ENCODE results near the gene SPINK1.

The SPINK1 gene

GRCh38 chr5:147819261-147819770 is 12.2 kb downstream of the SPINK1 start:
- TF ChIP-seq CTCF (IDR thresholded peaks at IDR 0.05; ENCODE audit: insufficient read depth, low read depth, low read length, missing control alignments), result no peak
- DNase-seq (ENCODE audit: low read depth), result no peak
- no peak overlapping the region for H3K4me3 ChIP-seq (ENCODE audit: low read depth, low read length)

DNA sequence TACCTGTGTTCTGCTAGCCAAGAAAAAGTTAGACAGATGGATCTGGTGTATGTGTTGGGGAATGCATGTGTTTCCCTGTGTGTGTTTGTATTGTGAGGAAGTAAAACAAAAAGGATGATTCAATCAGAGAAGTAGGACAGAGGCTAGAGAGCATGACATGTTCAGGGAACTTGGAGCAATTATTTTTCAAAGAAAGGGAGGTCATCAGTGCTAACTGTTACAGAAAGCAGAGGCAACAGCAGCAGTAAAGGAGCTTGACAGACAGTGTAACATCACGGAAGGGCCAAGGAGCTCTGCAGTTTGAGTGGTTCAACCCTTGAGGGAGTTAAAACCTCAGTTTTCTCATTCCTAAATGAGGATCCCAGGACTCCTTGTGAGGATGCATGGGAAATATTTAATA is 13.2 kb downstream of the SPINK1 start:
- TF ChIP-seq CTCF (IDR thresholded peaks at IDR 0.05; ENCODE audit: insufficient read depth, low read depth, low read length, missing control alignments), result no peak
- no peak overlapping the region for H3K4me3 ChIP-seq (ENCODE audit: low read depth, low read length)
- no peak for DNase-seq (ENCODE audit: low read depth)

- H3K4me3 ChIP-seq (ENCODE audit: low read depth, low read length), result no peak overlapping the region
- no peak for TF ChIP-seq CTCF (IDR thresholded peaks at IDR 0.05; ENCODE audit: insufficient read depth, low read depth, low read length, missing control alignments)
- DNase-seq (ENCODE audit: low read depth), result no peak
Observed at GRCh38 chr5:147813696-147814095, 17.8 kb downstream of the SPINK1 start.

DNA sequence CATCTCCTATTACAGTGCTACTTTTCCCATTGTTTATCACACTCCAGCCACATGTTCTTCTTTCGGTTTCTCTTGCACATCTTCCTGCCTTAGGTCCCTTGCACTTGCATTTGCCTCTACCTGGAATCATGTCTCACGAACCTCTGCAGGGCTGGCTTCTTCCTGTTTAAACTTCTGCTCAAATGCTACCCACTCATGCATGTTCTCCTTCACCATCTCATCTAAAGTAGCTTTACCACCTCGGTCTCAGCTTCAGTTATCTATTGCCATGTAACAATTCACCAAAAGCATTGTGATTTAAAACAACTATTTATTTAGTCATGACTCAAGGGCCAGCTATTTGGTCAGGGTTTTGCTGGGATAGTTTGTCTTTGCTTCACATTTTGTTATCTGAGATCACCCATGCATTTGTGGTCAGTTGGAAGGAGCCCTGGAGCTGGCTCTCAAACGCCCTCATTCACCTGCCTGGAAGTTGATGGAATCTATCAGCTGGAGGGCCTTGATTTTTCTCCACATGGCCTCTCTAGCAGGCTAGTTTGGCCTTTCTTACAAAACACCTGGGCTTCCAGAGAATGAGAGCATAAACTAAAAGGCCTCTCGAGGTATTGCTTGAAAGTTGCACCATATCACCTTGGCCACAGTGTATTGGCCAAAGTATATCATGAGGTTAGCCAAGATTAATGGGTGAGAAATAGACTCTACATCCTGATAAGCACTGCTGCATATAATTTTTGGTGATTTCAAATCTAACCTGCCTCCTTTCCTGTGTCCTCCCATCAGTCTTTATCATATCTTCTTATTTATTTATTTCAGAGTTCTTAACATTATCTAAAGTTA is 21.4 kb downstream of the SPINK1 start:
- no peak for DNase-seq (ENCODE audit: low read depth)
- no peak for TF ChIP-seq CTCF (IDR thresholded peaks at IDR 0.05; ENCODE audit: insufficient read depth, low read depth, low read length, missing control alignments)
- H3K4me3 ChIP-seq (ENCODE audit: low read depth, low read length), result no peak overlapping the region

DNA sequence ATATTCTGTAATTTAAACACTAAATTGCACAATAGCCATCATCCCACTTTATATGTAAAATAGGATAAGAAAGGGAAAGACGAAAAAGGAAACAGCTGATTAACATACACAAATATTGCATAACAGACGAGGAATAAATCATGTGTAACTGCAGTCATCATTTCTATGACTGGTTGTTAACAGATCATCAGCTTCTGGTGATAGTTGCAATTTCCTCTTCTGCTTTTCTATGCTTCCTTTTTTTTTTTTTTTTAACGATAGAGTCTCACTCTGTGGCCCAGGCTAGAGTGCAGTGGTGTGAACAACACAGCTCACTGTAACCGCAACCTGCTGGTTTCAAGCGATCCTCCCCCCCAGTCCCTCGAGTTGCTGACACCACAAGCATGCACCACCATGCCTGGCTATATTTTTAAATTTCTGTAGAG is 26.4 kb downstream of the SPINK1 start:
- DNase-seq (ENCODE audit: low read depth), result peak; percentile 41
- H3K4me3 ChIP-seq (ENCODE audit: low read depth, low read length), result no peak overlapping the region
- TF ChIP-seq CTCF (IDR thresholded peaks at IDR 0.05; ENCODE audit: insufficient read depth, low read depth, low read length, missing control alignments), result no peak

DNA sequence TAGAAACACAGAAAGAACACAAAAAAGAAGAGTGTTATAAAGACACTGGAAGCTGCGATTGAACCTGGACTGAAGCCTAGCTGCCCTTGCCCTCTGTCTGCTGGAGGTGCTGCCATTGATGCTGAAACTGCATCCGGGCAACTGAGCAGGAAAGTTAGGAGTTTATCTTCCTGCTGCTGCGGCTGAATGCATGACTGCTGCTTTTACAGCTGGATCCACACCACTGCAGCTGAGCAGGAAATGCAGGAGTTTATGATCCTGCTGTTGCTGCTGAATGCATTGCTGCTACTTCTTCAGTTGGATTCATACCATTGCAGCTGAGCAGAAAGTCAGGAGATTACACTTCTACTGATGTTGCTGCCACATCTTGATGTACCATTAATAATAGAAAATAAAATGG is 27.1 kb downstream of the SPINK1 start:
- no peak for TF ChIP-seq CTCF (IDR thresholded peaks at IDR 0.05; ENCODE audit: insufficient read depth, low read depth, low read length, missing control alignments)
- DNase-seq (ENCODE audit: low read depth), result no peak
- no peak overlapping the region for H3K4me3 ChIP-seq (ENCODE audit: low read depth, low read length)

Measured in GM12865 (cell line).